Activated naive CD8-positive, alpha-beta T cell treated with anti-CD3 and anti-CD28 coated beads for 36 hours (primary cell): ENCODE data around the gene UBQLN3. TPM values are rescaled to one million over a fixed set of nuclear protein-coding genes. Genes with fewer than 3 reads are reported as not detected.

Source experiments
- DNase-seq: peaks from one replicate; pipeline ENCODE4 v3.0.0; 2021
- H3K27ac Mint-ChIP-seq: one replicate; pipeline ENCODE4 v1.8.0; 2022; ENCODE audit warnings: mild to moderate bottlenecking, moderate library complexity, mixed read lengths
- H3K27me3 Mint-ChIP-seq: one replicate; pipeline ENCODE4 v1.8.0; 2022; ENCODE audit warnings: mild to moderate bottlenecking, mixed read lengths
- H3K36me3 Mint-ChIP-seq: one replicate; pipeline ENCODE4 v1.8.0; 2021; ENCODE audit warnings: mild to moderate bottlenecking, mixed read lengths
- H3K4me1 Mint-ChIP-seq: one replicate; pipeline ENCODE4 v1.8.0; 2021; ENCODE audit warnings: mixed read lengths
- H3K4me3 Mint-ChIP-seq: one replicate; pipeline ENCODE4 v1.8.0; 2022; ENCODE audit warnings: mild to moderate bottlenecking, moderate library complexity, mixed read lengths
- H3K9me3 Mint-ChIP-seq: one replicate; pipeline ENCODE4 v1.8.0; 2022; ENCODE audit warnings: mixed read lengths
- total RNA-seq, 2 experiments: library from RNA; stranded (reverse); gene quantifications; one replicate each; pipeline ENCODE4 v1.2.3, GENCODE V29; 2021

The UBQLN3 gene
- total RNA-seq, result not detected

DNA sequence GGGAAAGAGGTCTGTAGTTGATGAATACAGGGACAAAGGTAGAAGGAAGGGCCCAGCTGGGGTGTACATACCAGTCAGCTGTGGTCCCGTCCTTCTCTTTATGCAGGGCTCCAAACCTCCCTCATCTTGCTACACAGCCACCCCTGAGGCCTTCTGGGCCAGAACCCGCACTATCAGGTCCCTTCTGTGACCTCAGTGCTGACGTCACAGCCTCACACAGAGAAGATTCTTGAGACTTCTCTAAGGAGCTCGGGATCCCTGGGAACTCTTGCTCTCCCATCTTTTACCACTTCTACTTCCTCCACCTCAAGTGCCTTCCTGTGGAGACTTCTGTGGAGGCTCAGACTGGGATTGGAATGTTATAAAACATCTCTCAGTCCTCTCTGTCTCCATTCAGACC lies at the start of gene UBQLN3:
Gene UBQLN3, minus strand, starts transcription at position 155 of the 400 bp plus-strand sequence. CDS start 399 bp downstream, outside the sequence.
- Mint-ChIP-seq H3K4me1 (no peaks in the 10 kb centered on the region), H3K36me3 (no peaks in the 10 kb centered on the region), H3K27ac (no peak within 1 kb of the TSS), H3K4me3 (no peak within 1 kb of the TSS), H3K9me3 (no peaks in the 10 kb centered on the region), H3K27me3 (peaks cover 4% of the 10 kb centered on the region)
- no peak for DNase-seq

DNA sequence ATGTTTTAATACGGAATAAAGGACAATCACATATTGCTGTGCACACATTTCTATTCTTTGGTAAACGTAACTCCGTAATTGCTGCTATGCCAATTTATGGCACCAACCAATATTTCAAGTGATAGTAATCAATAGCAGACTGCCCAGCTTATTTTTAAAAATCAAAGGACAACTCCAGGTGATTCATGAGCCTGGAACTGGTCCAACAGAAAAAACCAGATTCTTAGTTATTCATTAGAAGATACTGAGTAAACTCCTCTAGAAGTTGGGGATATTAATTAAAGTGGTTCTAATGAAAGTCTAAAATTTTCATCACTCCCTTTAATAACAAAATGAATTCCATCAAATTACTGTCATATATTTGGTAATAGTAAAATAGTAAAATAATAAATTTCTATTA lies 48.0 kb upstream of the UBQLN3 start:
- no peaks in the 10 kb centered on the region for H3K9me3 Mint-ChIP-seq
- no peak for DNase-seq
- no peak overlapping the region for H3K4me3 Mint-ChIP-seq
- H3K27me3 Mint-ChIP-seq, result no peaks in the 10 kb centered on the region
- H3K4me1 Mint-ChIP-seq, result no peaks in the 10 kb centered on the region
- no peaks in the 10 kb centered on the region for H3K36me3 Mint-ChIP-seq
- H3K27ac Mint-ChIP-seq, result no peak overlapping the region

DNA sequence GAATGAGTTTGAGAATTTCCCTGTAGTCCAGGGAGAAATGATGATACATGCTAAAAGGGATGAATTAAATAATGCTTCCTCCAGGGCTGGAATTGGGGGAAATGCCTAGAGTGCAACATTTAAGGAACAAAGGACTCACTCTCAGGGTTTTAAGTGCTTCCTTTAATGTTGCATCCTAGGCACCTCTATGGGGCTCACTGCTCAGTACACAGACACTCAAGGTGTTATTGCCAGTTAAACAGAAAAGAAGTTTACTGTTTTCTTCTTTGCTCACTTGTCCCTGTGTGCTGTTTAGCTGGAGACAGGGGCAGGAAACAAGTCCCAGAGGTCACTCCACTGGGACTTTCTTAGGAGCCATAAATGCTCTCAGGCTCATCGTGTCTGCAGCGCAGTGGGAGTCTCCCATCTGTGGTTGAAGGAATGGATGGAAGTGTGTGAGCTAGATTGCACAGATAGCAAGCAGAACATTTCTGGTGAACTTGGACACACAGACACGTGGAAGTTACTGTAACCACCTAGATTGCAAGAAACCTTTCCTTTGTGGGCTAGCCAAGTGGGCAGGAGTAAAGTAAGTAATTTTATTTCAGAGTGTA lies 46.9 kb upstream of the UBQLN3 start:
- Mint-ChIP-seq H3K4me3 (no peak overlapping the region), H3K4me1 (no peaks in the 10 kb centered on the region), H3K9me3 (no peaks in the 10 kb centered on the region), H3K27ac (no peak overlapping the region), H3K27me3 (peaks cover 2% of the 10 kb centered on the region), H3K36me3 (no peaks in the 10 kb centered on the region)
- DNase-seq, result no peak

DNA sequence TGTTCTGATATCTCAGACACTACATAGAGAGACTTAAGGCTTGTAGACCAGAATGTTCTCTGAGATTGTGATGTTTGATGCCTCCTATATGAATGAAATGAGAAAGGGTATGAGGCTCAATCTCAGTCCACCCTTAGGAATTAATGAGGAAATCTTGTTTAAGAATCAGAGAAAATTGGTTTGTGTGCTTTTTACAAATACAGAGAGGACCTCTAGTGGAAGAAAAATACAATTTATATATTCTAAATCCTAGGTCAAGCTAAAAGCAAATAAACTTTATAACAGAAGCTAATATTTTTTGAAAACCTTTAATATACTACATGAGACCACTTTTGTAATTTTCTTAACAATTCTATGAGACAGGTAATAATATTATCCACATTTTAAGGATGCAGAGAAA lies 43.6 kb upstream of the UBQLN3 start:
- Mint-ChIP-seq H3K4me1 (no peaks in the 10 kb centered on the region), H3K27ac (no peak overlapping the region), H3K36me3 (no peaks in the 10 kb centered on the region), H3K9me3 (no peaks in the 10 kb centered on the region), H3K27me3 (peaks cover 4% of the 10 kb centered on the region), H3K4me3 (no peak overlapping the region)
- DNase-seq, result no peak

GRCh38 chr11:5550440-5551095 lies 40.8 kb upstream of the UBQLN3 start:
- H3K36me3 Mint-ChIP-seq, result no peaks in the 10 kb centered on the region
- H3K27ac Mint-ChIP-seq, result no peak overlapping the region
- DNase-seq, result no peak
- no peaks in the 10 kb centered on the region for H3K9me3 Mint-ChIP-seq
- no peaks in the 10 kb centered on the region for H3K4me1 Mint-ChIP-seq
- H3K4me3 Mint-ChIP-seq, result no peak overlapping the region
- H3K27me3 Mint-ChIP-seq, result peaks cover 4% of the 10 kb centered on the region

DNA sequence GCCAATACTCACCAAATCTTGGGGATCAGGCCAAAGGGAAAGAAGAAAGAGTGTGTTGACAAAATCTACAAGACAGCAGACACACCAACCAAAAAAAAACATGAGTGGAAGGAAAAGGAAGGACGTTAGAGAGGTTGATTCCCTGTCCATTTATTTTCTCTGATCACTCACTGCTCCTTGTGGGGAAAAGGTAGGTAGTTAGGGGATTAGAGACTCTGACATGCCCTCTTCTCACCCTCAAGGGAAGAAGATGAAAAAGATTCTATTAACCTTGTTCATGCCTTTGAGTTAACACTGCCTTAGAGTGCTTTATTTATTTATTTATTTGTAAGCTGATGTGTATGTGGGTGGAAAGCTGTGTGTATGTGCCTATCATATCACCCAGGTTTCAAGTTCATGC lies 38.7 kb upstream of the UBQLN3 start, which contains the start of gene OR52H1:
Gene OR52H1, minus strand, starts transcription at position 101 of the 400 bp plus-strand sequence. CDS start 3,035 bp downstream, outside the sequence.
- Mint-ChIP-seq H3K36me3 (no peaks in the 10 kb centered on the region), H3K4me3 (no peak within 1 kb of the TSS), H3K4me1 (no peaks in the 10 kb centered on the region), H3K27me3 (peaks cover 4% of the 10 kb centered on the region), H3K27ac (no peak within 1 kb of the TSS), H3K9me3 (no peaks in the 10 kb centered on the region)
- no peak for DNase-seq

GRCh38 chr11:5547982-5548381 lies 38.2 kb upstream of the UBQLN3 start:
- Mint-ChIP-seq H3K4me3 (no peak overlapping the region), H3K27me3 (peaks cover 4% of the 10 kb centered on the region), H3K36me3 (no peaks in the 10 kb centered on the region), H3K4me1 (no peaks in the 10 kb centered on the region), H3K27ac (no peak overlapping the region), H3K9me3 (no peaks in the 10 kb centered on the region)
- no peak for DNase-seq

GRCh38 chr11:5546457-5546856 lies 36.7 kb upstream of the UBQLN3 start:
- H3K4me3 Mint-ChIP-seq, result no peak overlapping the region
- no peak overlapping the region for H3K27ac Mint-ChIP-seq
- no peaks in the 10 kb centered on the region for H3K36me3 Mint-ChIP-seq
- no peak for DNase-seq
- no peaks in the 10 kb centered on the region for H3K27me3 Mint-ChIP-seq
- H3K9me3 Mint-ChIP-seq, result no peaks in the 10 kb centered on the region
- H3K4me1 Mint-ChIP-seq, result no peaks in the 10 kb centered on the region

GRCh38 chr11:5541427-5541826 lies 31.7 kb upstream of the UBQLN3 start:
- Mint-ChIP-seq H3K4me3 (no peak overlapping the region), H3K27ac (no peak overlapping the region), H3K27me3 (peaks cover 4% of the 10 kb centered on the region), H3K36me3 (peaks cover 3% of the 10 kb centered on the region), H3K4me1 (no peaks in the 10 kb centered on the region), H3K9me3 (peaks cover 5% of the 10 kb centered on the region)
- DNase-seq, result no peak

GRCh38 chr11:5536482-5536881 lies 26.7 kb upstream of the UBQLN3 start:
- H3K4me1 Mint-ChIP-seq, result no peaks in the 10 kb centered on the region
- DNase-seq, result no peak
- H3K36me3 Mint-ChIP-seq, result peaks cover 3% of the 10 kb centered on the region
- no peak overlapping the region for H3K4me3 Mint-ChIP-seq
- no peak overlapping the region for H3K27ac Mint-ChIP-seq
- peaks cover 4% of the 10 kb centered on the region for H3K27me3 Mint-ChIP-seq
- H3K9me3 Mint-ChIP-seq, result peaks cover 5% of the 10 kb centered on the region

GRCh38 chr11:5534046-5534445 lies 24.3 kb upstream of the UBQLN3 start:
- Mint-ChIP-seq H3K9me3 (peaks cover 5% of the 10 kb centered on the region), H3K27ac (no peak overlapping the region), H3K4me1 (no peaks in the 10 kb centered on the region), H3K36me3 (peaks cover 3% of the 10 kb centered on the region), H3K27me3 (peaks cover 4% of the 10 kb centered on the region), H3K4me3 (no peak overlapping the region)
- no peak for DNase-seq

DNA sequence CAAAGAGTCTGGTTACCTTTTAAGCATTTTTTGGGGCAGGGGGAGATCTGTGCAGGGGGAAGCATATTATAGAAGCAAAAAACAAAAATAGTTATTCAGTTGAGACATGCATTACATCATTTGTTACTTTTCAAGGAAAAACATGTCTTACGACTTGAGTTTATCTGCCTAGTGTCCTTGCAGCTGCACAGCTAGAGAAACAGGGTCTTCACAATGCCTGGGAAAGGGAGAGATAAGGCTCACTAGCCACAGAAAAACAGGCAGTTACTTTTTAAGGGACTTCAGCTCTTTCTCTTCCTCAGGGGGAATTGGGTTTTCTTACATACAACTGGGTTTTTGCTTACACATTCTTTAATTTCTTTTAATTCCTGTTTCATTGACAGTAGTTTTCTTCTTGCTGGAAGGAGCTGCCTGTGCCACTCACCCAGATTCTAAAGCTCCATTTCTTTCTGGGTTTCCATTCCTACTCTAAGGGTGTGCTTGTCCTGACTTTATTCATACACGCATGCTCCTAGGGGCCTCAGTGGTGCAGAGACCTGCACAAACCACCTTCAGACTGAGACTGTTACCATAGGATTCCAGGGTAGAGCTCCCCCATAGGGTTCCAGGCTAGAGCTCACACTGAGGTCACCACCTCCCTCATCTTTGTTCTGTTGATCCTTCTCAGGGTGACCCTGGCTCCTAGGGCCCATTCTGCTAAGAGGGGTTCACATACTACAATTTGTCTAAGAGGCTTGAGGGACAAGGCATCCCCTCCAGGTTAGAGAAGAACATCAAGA lies 21.5 kb upstream of the UBQLN3 start:
- Mint-ChIP-seq H3K9me3 (no peaks in the 10 kb centered on the region), H3K4me3 (no peak overlapping the region), H3K27ac (no peak overlapping the region), H3K27me3 (no peaks in the 10 kb centered on the region), H3K36me3 (no peaks in the 10 kb centered on the region), H3K4me1 (no peaks in the 10 kb centered on the region)
- no peak for DNase-seq

DNA sequence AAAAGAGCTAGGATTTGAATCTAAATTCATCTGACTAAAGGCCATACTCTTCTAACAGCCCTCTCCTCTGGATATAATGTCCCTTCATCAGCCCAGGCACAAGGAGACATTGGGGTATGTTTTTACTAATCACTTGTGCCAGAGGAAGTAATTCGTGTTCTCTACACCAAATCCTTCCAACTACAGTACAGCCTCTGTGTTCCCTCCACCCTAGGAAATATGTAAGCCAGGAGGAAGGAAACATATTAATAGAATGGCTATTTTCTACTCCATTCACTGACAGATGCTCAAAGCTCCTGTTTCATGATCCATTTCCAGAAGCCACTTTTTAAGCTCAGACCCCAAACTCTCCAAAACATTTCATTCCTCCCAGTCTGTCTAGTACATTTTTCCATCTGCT lies 18.7 kb upstream of the UBQLN3 start:
- no peaks in the 10 kb centered on the region for H3K27me3 Mint-ChIP-seq
- no peak overlapping the region for H3K4me3 Mint-ChIP-seq
- DNase-seq, result no peak
- H3K9me3 Mint-ChIP-seq, result no peaks in the 10 kb centered on the region
- H3K36me3 Mint-ChIP-seq, result no peaks in the 10 kb centered on the region
- no peak overlapping the region for H3K27ac Mint-ChIP-seq
- no peaks in the 10 kb centered on the region for H3K4me1 Mint-ChIP-seq

GRCh38 chr11:5527716-5528115 lies 18.0 kb upstream of the UBQLN3 start:
- H3K27me3 Mint-ChIP-seq, result no peaks in the 10 kb centered on the region
- H3K4me3 Mint-ChIP-seq, result no peak overlapping the region
- H3K27ac Mint-ChIP-seq, result no peak overlapping the region
- H3K9me3 Mint-ChIP-seq, result no peaks in the 10 kb centered on the region
- no peaks in the 10 kb centered on the region for H3K36me3 Mint-ChIP-seq
- no peaks in the 10 kb centered on the region for H3K4me1 Mint-ChIP-seq
- DNase-seq, result no peak

GRCh38 chr11:5524756-5525155 lies 15.0 kb upstream of the UBQLN3 start:
- Mint-ChIP-seq H3K27me3 (no peaks in the 10 kb centered on the region), H3K4me1 (no peaks in the 10 kb centered on the region), H3K27ac (no peak overlapping the region), H3K9me3 (no peaks in the 10 kb centered on the region), H3K36me3 (no peaks in the 10 kb centered on the region), H3K4me3 (no peak overlapping the region)
- DNase-seq, result no peak
